Fibroblast of skin of back (primary cell): Measurements from ENCODE around the gene FBN2.
"Not testable (repeated sequence)": the region's sequence is repeated elsewhere in the genome, so short reads cannot be mapped to it uniquely, and the experiment has no call there.

Source experiments
- DNase-seq: peaks from one replicate; pipeline ENCODE4 v3.0.0-alpha.2; 2013

The FBN2 gene

GRCh38 chr5:128424646-128425045 is 113.4 kb downstream of the FBN2 start:
- DNase-seq: peak; percentile 15

- DNase-seq: no peak
Measured at GRCh38 chr5:128422612-128423011, 115.4 kb downstream of the FBN2 start.

GRCh38 chr5:128414469-128414868 is 123.6 kb downstream of the FBN2 start:
- no peak for DNase-seq

- peak; percentile 30 for DNase-seq
Measured at GRCh38 chr5:128413356-128413755, 124.7 kb downstream of the FBN2 start.

- DNase-seq: no peak
Measured at GRCh38 chr5:128412145-128412930, 125.7 kb downstream of the FBN2 start.

GRCh38 chr5:128409166-128409800 is 128.8 kb downstream of the FBN2 start:
- peak; percentile 18 for DNase-seq

GRCh38 chr5:128408622-128409021 is 129.4 kb downstream of the FBN2 start:
- peak; percentile 49 for DNase-seq

- DNase-seq: no peak
Measured at GRCh38 chr5:128407944-128408343, 130.1 kb downstream of the FBN2 start.

- DNase-seq: no peak
Measured at GRCh38 chr5:128406803-128407202, 131.2 kb downstream of the FBN2 start.

- DNase-seq: no peak
Measured at GRCh38 chr5:128405159-128405558, 132.9 kb downstream of the FBN2 start.

- DNase-seq: no peak
Measured at GRCh38 chr5:128403333-128403732, 134.7 kb downstream of the FBN2 start.

- DNase-seq: no peak
Measured at GRCh38 chr5:128402506-128402905, 135.5 kb downstream of the FBN2 start.

- not testable (repeated sequence) for DNase-seq
Measured at GRCh38 chr5:128400766-128401165, 137.3 kb downstream of the FBN2 start.

GRCh38 chr5:128399111-128399510 is 138.9 kb downstream of the FBN2 start:
- no peak for DNase-seq

- no peak for DNase-seq
Measured at GRCh38 chr5:128397876-128398275, 140.2 kb downstream of the FBN2 start.

- no peak for DNase-seq
Measured at GRCh38 chr5:128395073-128395472, 143.0 kb downstream of the FBN2 start.

- peak; percentile 42 for DNase-seq
Measured at GRCh38 chr5:128384068-128384467, 154.0 kb downstream of the FBN2 start.

GRCh38 chr5:128380337-128380736 is 157.7 kb downstream of the FBN2 start:
- DNase-seq: no peak

- DNase-seq: no peak
Measured at GRCh38 chr5:128378632-128379031, 159.4 kb downstream of the FBN2 start.

GRCh38 chr5:128378196-128378595 is 159.8 kb downstream of the FBN2 start:
- DNase-seq: peak; percentile 53

- DNase-seq: peak; percentile 4
Measured at GRCh38 chr5:128376577-128376976, 161.5 kb downstream of the FBN2 start.

GRCh38 chr5:128366147-128366546 is 171.9 kb downstream of the FBN2 start:
- DNase-seq: no peak

GRCh38 chr5:128362370-128362769 is 175.7 kb downstream of the FBN2 start:
- no peak for DNase-seq

- DNase-seq: peak; percentile 34
Measured at GRCh38 chr5:128358826-128359225, 179.2 kb downstream of the FBN2 start.
